Body of pancreas (tissue), 4 donors: ENCODE data around the gene TNIP2.

Experiments used
- POLR2A ChIP-seq, 3 donors: fragments of 450-650 bp; IDR thresholded peaks; one replicate each; pipeline ENCODE4 v1.6.1; 2016; ENCODE audit warnings: antibody characterized with exemption in 3 of 3, mild to moderate bottlenecking in 2 of 3
- TF ChIP-seq, protein P1 (sequence below), 7 experiments: fragments of 450-650 bp in 4 of 7; fragments of 200-600 bp in 3 of 7; sonication (generic) in 3 of 7; IDR thresholded peaks; one replicate each; pipeline ENCODE4 v1.5.1; 2016 to 2019; ENCODE audit warnings: antibody characterized with exemption in 7 of 7

DNA sequence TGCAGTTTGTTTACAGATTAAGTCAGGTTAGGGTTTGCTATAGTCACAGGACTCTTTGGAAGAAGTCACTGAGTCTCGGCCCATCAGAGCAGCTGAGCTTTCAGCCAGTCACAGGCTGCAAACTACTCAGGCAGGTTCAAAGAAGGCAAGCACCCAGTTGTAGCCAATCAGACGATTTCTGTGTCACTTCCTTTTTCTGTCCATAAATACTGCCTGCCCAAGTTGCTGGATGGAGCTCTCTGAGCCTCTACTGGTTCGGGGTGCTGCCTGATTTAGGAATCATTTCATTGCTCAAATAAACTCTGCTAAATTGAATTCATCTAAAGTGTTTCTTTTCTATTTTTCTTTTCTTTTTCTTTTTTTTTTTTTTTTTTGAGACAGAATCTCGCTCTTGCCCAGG lies 29.5 kb upstream of the TNIP2 start:
- TF ChIP-seq, protein P1, sequence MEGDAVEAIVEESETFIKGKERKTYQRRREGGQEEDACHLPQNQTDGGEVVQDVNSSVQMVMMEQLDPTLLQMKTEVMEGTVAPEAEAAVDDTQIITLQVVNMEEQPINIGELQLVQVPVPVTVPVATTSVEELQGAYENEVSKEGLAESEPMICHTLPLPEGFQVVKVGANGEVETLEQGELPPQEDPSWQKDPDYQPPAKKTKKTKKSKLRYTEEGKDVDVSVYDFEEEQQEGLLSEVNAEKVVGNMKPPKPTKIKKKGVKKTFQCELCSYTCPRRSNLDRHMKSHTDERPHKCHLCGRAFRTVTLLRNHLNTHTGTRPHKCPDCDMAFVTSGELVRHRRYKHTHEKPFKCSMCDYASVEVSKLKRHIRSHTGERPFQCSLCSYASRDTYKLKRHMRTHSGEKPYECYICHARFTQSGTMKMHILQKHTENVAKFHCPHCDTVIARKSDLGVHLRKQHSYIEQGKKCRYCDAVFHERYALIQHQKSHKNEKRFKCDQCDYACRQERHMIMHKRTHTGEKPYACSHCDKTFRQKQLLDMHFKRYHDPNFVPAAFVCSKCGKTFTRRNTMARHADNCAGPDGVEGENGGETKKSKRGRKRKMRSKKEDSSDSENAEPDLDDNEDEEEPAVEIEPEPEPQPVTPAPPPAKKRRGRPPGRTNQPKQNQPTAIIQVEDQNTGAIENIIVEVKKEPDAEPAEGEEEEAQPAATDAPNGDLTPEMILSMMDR (IDR thresholded peaks at IDR 0.05): no peak
- TF ChIP-seq POLR2A (IDR thresholded peaks at IDR 0.05): no peak
